ENCODE measurements around the gene MICALL2.

DNA sequence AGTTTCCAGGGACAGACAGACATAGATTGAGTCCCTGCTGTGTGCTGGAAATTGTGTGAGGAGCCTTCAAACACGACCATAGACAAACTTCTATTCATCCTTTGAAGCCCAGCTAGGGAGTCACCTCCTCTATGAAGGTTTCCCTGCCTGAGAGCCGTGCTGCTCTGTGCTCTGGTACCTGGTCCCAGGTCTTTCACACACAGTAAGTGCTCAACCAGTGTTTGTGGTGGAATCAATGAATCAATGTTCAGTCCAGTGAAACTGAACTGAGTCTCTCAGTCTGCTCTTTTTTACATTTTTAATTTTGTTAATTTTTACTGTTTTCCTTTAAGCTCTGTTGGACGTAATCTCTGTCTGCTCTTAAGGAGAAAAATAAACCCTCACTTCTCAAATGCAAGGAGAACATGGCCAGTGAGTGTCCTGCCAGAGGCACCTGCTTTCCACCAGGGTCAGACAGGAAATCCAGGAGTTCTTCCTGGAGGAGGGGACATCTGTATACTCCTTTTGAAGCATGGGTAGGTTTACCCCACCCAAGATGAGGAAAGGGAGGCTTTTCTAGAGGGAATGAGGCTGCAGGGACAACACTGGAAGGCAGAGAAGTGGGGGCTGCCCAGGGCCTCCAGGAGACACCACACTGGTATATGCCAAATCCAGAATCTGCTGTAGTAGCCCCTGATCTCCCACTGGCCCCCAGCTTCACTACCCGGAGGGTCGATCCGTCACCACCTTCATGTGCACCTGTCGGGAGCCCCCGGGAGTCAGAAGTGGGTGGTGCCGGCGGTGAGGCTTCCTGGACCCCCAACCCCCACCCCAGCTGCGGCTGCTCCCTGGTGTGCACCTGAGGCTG lies 56.3 kb downstream of the MICALL2 start:
- TF ChIP-seq, protein P1, sequence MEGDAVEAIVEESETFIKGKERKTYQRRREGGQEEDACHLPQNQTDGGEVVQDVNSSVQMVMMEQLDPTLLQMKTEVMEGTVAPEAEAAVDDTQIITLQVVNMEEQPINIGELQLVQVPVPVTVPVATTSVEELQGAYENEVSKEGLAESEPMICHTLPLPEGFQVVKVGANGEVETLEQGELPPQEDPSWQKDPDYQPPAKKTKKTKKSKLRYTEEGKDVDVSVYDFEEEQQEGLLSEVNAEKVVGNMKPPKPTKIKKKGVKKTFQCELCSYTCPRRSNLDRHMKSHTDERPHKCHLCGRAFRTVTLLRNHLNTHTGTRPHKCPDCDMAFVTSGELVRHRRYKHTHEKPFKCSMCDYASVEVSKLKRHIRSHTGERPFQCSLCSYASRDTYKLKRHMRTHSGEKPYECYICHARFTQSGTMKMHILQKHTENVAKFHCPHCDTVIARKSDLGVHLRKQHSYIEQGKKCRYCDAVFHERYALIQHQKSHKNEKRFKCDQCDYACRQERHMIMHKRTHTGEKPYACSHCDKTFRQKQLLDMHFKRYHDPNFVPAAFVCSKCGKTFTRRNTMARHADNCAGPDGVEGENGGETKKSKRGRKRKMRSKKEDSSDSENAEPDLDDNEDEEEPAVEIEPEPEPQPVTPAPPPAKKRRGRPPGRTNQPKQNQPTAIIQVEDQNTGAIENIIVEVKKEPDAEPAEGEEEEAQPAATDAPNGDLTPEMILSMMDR (IDR thresholded peaks at IDR 0.05) = no peak
- TF ChIP-seq ZFX (IDR thresholded peaks at IDR 0.05; ENCODE audit: borderline replicate concordance) = no peak

Data from 22Rv1 (cell line).